ENCODE results near the gene KREMEN1. TPM values are rescaled to one million over a fixed set of nuclear protein-coding genes. Genes with fewer than 3 reads are reported as not detected.

Gene KREMEN1
- total RNA-seq = 8.3 and 10.5 TPM in 2 replicates
- 7.5 and 9.0 TPM in 2 replicates for polyA plus RNA-seq

GRCh38 chr22:29072979-29073617 is at the start of gene KREMEN1:
Gene KREMEN1, plus strand, starts transcription at chr22:29073035. Its CDS starts 96 bp downstream, at chr22:29073131.
- H2AFZ ChIP-seq = peak within 1 kb of the TSS; percentile 87
- peak within 1 kb of the TSS; percentile 98 for H3K4me2 ChIP-seq
- no peaks in the 10 kb centered on the region for H3K36me3 ChIP-seq (replicated peaks; ENCODE audit: insufficient read depth, low read depth)
- no peaks in the 10 kb centered on the region for H4K20me1 ChIP-seq (ENCODE audit: insufficient read depth, poor library complexity, severe bottlenecking)
- no peaks in the 10 kb centered on the region for H3K9me2 ChIP-seq (replicated peaks; ENCODE audit: insufficient read depth)
- no peak for DNase-seq (ENCODE audit: low spot score)
- TF ChIP-seq, protein P1, sequence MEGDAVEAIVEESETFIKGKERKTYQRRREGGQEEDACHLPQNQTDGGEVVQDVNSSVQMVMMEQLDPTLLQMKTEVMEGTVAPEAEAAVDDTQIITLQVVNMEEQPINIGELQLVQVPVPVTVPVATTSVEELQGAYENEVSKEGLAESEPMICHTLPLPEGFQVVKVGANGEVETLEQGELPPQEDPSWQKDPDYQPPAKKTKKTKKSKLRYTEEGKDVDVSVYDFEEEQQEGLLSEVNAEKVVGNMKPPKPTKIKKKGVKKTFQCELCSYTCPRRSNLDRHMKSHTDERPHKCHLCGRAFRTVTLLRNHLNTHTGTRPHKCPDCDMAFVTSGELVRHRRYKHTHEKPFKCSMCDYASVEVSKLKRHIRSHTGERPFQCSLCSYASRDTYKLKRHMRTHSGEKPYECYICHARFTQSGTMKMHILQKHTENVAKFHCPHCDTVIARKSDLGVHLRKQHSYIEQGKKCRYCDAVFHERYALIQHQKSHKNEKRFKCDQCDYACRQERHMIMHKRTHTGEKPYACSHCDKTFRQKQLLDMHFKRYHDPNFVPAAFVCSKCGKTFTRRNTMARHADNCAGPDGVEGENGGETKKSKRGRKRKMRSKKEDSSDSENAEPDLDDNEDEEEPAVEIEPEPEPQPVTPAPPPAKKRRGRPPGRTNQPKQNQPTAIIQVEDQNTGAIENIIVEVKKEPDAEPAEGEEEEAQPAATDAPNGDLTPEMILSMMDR (IDR thresholded peaks at IDR 0.05; ENCODE audit: poor library complexity) = no peak
- TF ChIP-seq EZH2 (IDR thresholded peaks at IDR 0.05; ENCODE audit: borderline replicate concordance) (no peak), EZH2phosphoT487 (IDR thresholded peaks at IDR 0.05; ENCODE audit: low read depth, severe bottlenecking, unreplicated experiment) (no peak)
- H3K27ac ChIP-seq = peak within 1 kb of the TSS; percentile 39
- no peaks in the 10 kb centered on the region for H3K9me3 ChIP-seq (ENCODE audit: low read depth)
- no peaks in the 10 kb centered on the region for H3K27me3 ChIP-seq
- peaks cover 13% of the 10 kb centered on the region for H3K4me1 ChIP-seq (ENCODE audit: insufficient read depth)
- peak within 1 kb of the TSS; percentile 82 for H3K4me3 ChIP-seq
- peaks cover 8% of the 10 kb centered on the region for H3K79me2 ChIP-seq
- 5% methylated on average over 10 of the region's 76 CpGs for WGBS (ENCODE audit: low lambda C conversion rate, missing lambda C conversion rate)

GRCh38 chr22:29023172-29023796 is 49.6 kb upstream of the KREMEN1 start:
- H2AFZ ChIP-seq = no peak overlapping the region

GRCh38 chr22:29026579-29026978 is 46.3 kb upstream of the KREMEN1 start:
- TF ChIP-seq EZH2phosphoT487 (IDR thresholded peaks at IDR 0.05; ENCODE audit: low read depth, severe bottlenecking, unreplicated experiment) = no peak
- TF ChIP-seq, protein P1 (IDR thresholded peaks at IDR 0.05; ENCODE audit: poor library complexity) = no peak
- TF ChIP-seq EZH2 (IDR thresholded peaks at IDR 0.05; ENCODE audit: borderline replicate concordance) = no peak
- no peaks in the 10 kb centered on the region for H4K20me1 ChIP-seq (ENCODE audit: insufficient read depth, poor library complexity, severe bottlenecking)
- H3K9me2 ChIP-seq (replicated peaks; ENCODE audit: insufficient read depth) = no peaks in the 10 kb centered on the region
- H3K27me3 ChIP-seq = no peaks in the 10 kb centered on the region
- DNase-seq (ENCODE audit: low spot score) = no peak
- peaks cover 33% of the 10 kb centered on the region for H3K4me1 ChIP-seq (ENCODE audit: insufficient read depth)
- no peak overlapping the region for H2AFZ ChIP-seq
- 96% methylated on average over 3 of the region's 3 CpGs for WGBS (ENCODE audit: low lambda C conversion rate, missing lambda C conversion rate)
- peaks cover 45% of the 10 kb centered on the region for H3K79me2 ChIP-seq
- no peak overlapping the region for H3K4me3 ChIP-seq
- H3K4me2 ChIP-seq = no peak overlapping the region
- no peaks in the 10 kb centered on the region for H3K36me3 ChIP-seq (replicated peaks; ENCODE audit: insufficient read depth, low read depth)
- H3K9me3 ChIP-seq (ENCODE audit: low read depth) = no peaks in the 10 kb centered on the region
- H3K27ac ChIP-seq = no peak overlapping the region

More at GRCh38 chr22:29023172-29023796, 49.6 kb upstream of the KREMEN1 start:
- no peaks in the 10 kb centered on the region for H4K20me1 ChIP-seq (ENCODE audit: insufficient read depth, poor library complexity, severe bottlenecking)
- H3K9me3 ChIP-seq (ENCODE audit: low read depth) = no peaks in the 10 kb centered on the region
- H3K4me1 ChIP-seq (ENCODE audit: insufficient read depth) = peaks cover 11% of the 10 kb centered on the region
- H3K36me3 ChIP-seq (replicated peaks; ENCODE audit: insufficient read depth, low read depth) = no peaks in the 10 kb centered on the region
- WGBS (ENCODE audit: low lambda C conversion rate, missing lambda C conversion rate) = 54% methylated on average over 3 of the region's 3 CpGs
- H3K4me2 ChIP-seq = peak overlapping the region; percentile 15
- H3K9me2 ChIP-seq (replicated peaks; ENCODE audit: insufficient read depth) = no peaks in the 10 kb centered on the region
- H3K27ac ChIP-seq = peak overlapping the region; percentile 37
- no peaks in the 10 kb centered on the region for H3K27me3 ChIP-seq
- H3K79me2 ChIP-seq = peaks cover 61% of the 10 kb centered on the region
- no peak for DNase-seq (ENCODE audit: low spot score)
- TF ChIP-seq EZH2phosphoT487 (IDR thresholded peaks at IDR 0.05; ENCODE audit: low read depth, severe bottlenecking, unreplicated experiment) = no peak
- TF ChIP-seq, protein P1 (IDR thresholded peaks at IDR 0.05; ENCODE audit: poor library complexity) = no peak
- TF ChIP-seq EZH2 (IDR thresholded peaks at IDR 0.05; ENCODE audit: borderline replicate concordance) = no peak
- H3K4me3 ChIP-seq = no peak overlapping the region
